Endothelial cell (in vitro differentiated cells): ENCODE data around the gene CWC22. TPM values are rescaled to one million over a fixed set of nuclear protein-coding genes. Genes with fewer than 3 reads are reported as not detected.

Experiments
- DNase-seq: peaks from one replicate; pipeline ENCODE4 v3.0.0; 2021; ENCODE audit warnings: low spot score
- H3K27ac Mint-ChIP-seq: one replicate; pipeline ENCODE4 v1.8.0; 2021; ENCODE audit warnings: mixed read lengths, inconsistent platforms; ENCODE audit not compliant: unreplicated experiment
- H3K27me3 Mint-ChIP-seq: one replicate; pipeline ENCODE4 v1.8.0; 2021; ENCODE audit warnings: mild to moderate bottlenecking, moderate library complexity, mixed read lengths, inconsistent platforms; ENCODE audit not compliant: unreplicated experiment
- H3K36me3 Mint-ChIP-seq: one replicate; pipeline ENCODE4 v1.8.0; 2021; ENCODE audit warnings: mild to moderate bottlenecking, low read depth, mixed read lengths, inconsistent platforms; ENCODE audit not compliant: unreplicated experiment
- H3K4me1 Mint-ChIP-seq: one replicate; pipeline ENCODE4 v1.8.0; 2021; ENCODE audit warnings: mild to moderate bottlenecking, mixed read lengths, inconsistent platforms; ENCODE audit not compliant: unreplicated experiment
- H3K4me3 Mint-ChIP-seq: one replicate; pipeline ENCODE4 v1.8.0; 2021; ENCODE audit warnings: mild to moderate bottlenecking, mixed read lengths, inconsistent platforms; ENCODE audit not compliant: unreplicated experiment
- H3K9me3 Mint-ChIP-seq: one replicate; pipeline ENCODE4 v1.8.0; 2021; ENCODE audit warnings: mixed read lengths, inconsistent platforms; ENCODE audit not compliant: unreplicated experiment
- total RNA-seq: library from RNA; stranded (reverse); fragmentation: NEBNext Ultra II Directional; extraction: Animal tissue kit (Norgen Biotek cat#: 25700); gene quantifications from one replicate; pipeline ENCODE4 v1.2.1, GENCODE V29; 2021; ENCODE audit not compliant: unreplicated experiment
- TF ChIP-seq, protein P1 (sequence below): fragments of 200-600 bp; sonication (generic); IDR thresholded peaks from one replicate; pipeline ENCODE4 v1.5.0; 2021; ENCODE audit warnings: antibody characterized with exemption; ENCODE audit not compliant: unreplicated experiment

Gene CWC22
- total RNA-seq, 1 donor from 2014 or later, result 16.9 TPM

- no peak for DNase-seq
- Mint-ChIP-seq H3K27ac (no peak overlapping the region), H3K9me3 (peaks cover 19% of the 10 kb centered on the region), H3K4me1 (no peaks in the 10 kb centered on the region), H3K27me3 (peaks cover 7% of the 10 kb centered on the region), H3K4me3 (no peak overlapping the region), H3K36me3 (peaks cover 17% of the 10 kb centered on the region)
- TF ChIP-seq, protein P1, sequence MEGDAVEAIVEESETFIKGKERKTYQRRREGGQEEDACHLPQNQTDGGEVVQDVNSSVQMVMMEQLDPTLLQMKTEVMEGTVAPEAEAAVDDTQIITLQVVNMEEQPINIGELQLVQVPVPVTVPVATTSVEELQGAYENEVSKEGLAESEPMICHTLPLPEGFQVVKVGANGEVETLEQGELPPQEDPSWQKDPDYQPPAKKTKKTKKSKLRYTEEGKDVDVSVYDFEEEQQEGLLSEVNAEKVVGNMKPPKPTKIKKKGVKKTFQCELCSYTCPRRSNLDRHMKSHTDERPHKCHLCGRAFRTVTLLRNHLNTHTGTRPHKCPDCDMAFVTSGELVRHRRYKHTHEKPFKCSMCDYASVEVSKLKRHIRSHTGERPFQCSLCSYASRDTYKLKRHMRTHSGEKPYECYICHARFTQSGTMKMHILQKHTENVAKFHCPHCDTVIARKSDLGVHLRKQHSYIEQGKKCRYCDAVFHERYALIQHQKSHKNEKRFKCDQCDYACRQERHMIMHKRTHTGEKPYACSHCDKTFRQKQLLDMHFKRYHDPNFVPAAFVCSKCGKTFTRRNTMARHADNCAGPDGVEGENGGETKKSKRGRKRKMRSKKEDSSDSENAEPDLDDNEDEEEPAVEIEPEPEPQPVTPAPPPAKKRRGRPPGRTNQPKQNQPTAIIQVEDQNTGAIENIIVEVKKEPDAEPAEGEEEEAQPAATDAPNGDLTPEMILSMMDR, result no peak
These were observed 81.4 kb downstream of the CWC22 start for GRCh38 chr2:179925713-179926112.

DNA sequence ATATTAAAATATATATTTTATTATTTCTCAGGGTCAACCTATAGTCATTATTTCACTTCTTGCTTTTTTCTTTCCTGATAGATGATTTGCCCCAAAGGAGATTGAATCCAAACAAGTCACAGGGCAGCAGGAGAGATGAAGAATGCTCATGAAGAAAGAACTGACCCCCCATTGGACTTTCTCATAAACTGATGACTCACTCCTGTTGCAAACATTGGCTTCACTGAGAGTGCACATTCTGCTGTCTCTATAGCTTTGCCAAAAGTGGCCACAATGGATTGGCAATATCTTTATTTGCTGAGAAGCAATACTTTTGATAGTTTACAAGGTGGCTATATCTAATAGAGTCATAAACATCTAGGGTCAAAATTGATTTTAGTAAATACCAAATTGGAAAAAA is 89.8 kb downstream of the CWC22 start:
- Mint-ChIP-seq H3K4me3 (no peak overlapping the region), H3K27me3 (peaks cover 1% of the 10 kb centered on the region), H3K27ac (no peak overlapping the region), H3K36me3 (no peaks in the 10 kb centered on the region), H3K4me1 (no peaks in the 10 kb centered on the region), H3K9me3 (no peaks in the 10 kb centered on the region)
- no peak for DNase-seq
- TF ChIP-seq, protein P1, result no peak

DNA sequence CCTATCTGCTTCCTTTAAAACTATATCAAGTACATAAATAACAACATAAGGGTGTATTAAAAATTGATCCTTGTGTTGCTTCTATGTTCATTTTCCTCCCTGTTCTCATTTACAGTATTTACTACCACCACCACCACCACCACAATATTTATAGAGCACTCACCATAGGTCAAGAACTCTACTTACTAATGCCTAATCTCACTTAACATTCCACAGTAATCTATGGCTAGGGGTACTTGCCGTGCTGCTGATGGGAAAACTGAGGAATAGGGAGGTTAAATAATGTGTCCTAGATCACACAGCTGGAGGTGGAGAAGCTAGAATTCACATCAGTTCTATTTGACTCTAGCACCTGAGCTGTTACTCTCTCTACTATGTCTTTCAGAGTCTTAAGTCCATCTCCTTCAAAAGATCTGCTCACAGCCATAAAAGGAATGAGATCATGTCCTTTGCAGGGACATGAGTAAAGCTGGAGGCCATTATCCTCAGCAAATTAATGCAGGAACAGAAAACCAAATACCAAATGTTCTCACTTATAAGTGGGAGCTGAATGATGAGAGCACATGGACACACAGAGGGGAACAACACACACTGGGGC is 91.6 kb downstream of the CWC22 start:
- H3K9me3 Mint-ChIP-seq, result no peaks in the 10 kb centered on the region
- DNase-seq, result no peak

DNA sequence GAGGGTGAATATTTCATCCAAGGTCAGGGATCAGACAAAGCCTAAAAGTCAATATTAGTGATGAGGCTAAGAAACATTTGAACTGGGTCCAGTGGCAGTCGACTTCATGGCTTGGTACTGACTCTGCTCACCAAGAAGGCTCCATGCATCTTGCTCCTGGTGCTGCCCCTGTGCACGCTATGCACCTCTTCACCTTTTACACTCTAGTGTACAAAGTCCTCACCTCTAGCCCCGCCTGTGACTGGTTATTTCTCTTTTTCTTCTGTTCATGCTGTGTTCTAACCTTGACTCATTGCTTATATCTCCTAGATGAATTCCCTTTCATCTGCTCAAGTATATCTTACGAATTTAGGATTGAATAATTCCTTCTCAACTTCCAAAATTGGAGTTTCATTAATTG is 93.3 kb downstream of the CWC22 start:
- no peak overlapping the region for H3K4me3 Mint-ChIP-seq
- TF ChIP-seq, protein P1, result no peak
- no peaks in the 10 kb centered on the region for H3K27me3 Mint-ChIP-seq
- no peaks in the 10 kb centered on the region for H3K36me3 Mint-ChIP-seq
- DNase-seq, result no peak
- H3K27ac Mint-ChIP-seq, result no peak overlapping the region
- H3K9me3 Mint-ChIP-seq, result no peaks in the 10 kb centered on the region
- H3K4me1 Mint-ChIP-seq, result no peaks in the 10 kb centered on the region

More for the DNA sequence above, 91.6 kb downstream of the CWC22 start:
- Mint-ChIP-seq H3K27ac (no peak overlapping the region), H3K36me3 (no peaks in the 10 kb centered on the region), H3K4me1 (no peaks in the 10 kb centered on the region), H3K4me3 (no peak overlapping the region), H3K27me3 (no peaks in the 10 kb centered on the region)
- TF ChIP-seq, protein P1, result no peak

- H3K27me3 Mint-ChIP-seq, result no peaks in the 10 kb centered on the region
- H3K4me3 Mint-ChIP-seq, result no peak overlapping the region
- H3K36me3 Mint-ChIP-seq, result no peaks in the 10 kb centered on the region
- H3K4me1 Mint-ChIP-seq, result no peaks in the 10 kb centered on the region
- H3K27ac Mint-ChIP-seq, result no peak overlapping the region
- TF ChIP-seq, protein P1, result no peak
- no peak for DNase-seq
- H3K9me3 Mint-ChIP-seq, result no peaks in the 10 kb centered on the region
These were observed 95.5 kb downstream of the CWC22 start for GRCh38 chr2:179911569-179911968.
